Progenitor cell of endocrine pancreas (in vitro differentiated cells): ENCODE measurements around the gene ZFX. TPM values are rescaled to one million over a fixed set of nuclear protein-coding genes. Genes with fewer than 3 reads are reported as not detected.

Source experiments
- DNase-seq: peaks from one replicate; pipeline ENCODE4 v3.0.0; 2021; ENCODE audit warnings: low spot score; ENCODE audit not compliant: unreplicated experiment
- H3K27ac Mint-ChIP-seq: 2 replicates; pipeline ENCODE4 v1.8.0; 2021; ENCODE audit warnings: mild to moderate bottlenecking, moderate library complexity, mixed read lengths
- H3K27me3 Mint-ChIP-seq: 2 replicates; pipeline ENCODE4 v1.8.0; 2021; ENCODE audit warnings: mixed read lengths
- H3K36me3 Mint-ChIP-seq: 2 replicates; pipeline ENCODE4 v1.8.0; 2022; ENCODE audit warnings: mixed read lengths; ENCODE audit not compliant: insufficient read depth
- H3K4me1 Mint-ChIP-seq: 2 replicates; pipeline ENCODE4 v1.8.0; 2021; ENCODE audit warnings: low read depth, mixed read lengths
- H3K4me3 Mint-ChIP-seq: 2 replicates; pipeline ENCODE4 v1.8.0; 2021; ENCODE audit warnings: low read depth, mild to moderate bottlenecking, moderate library complexity, mixed read lengths
- H3K9me3 Mint-ChIP-seq: 2 replicates; pipeline ENCODE4 v1.8.0; 2021; ENCODE audit warnings: low read depth, mixed read lengths
- CTCF ChIP-seq: fragments of 200-600 bp; sonication (generic); IDR thresholded peaks from one replicate; pipeline ENCODE4 v1.5.0; 2021; ENCODE audit warnings: antibody characterized with exemption, mild to moderate bottlenecking; ENCODE audit not compliant: unreplicated experiment
- total RNA-seq: library from RNA; stranded (reverse); gene quantifications from 2 replicates; pipeline ENCODE4 v1.2.1, GENCODE V29; 2021

ZFX gene
- total RNA-seq, 1 donor from 2014 or later, result 113 TPM

- Mint-ChIP-seq H3K36me3 (peaks cover 4% of the 10 kb centered on the region), H3K4me3 (no peak overlapping the region), H3K27ac (no peak overlapping the region), H3K9me3 (peaks cover 14% of the 10 kb centered on the region), H3K4me1 (no peaks in the 10 kb centered on the region), H3K27me3 (no peaks in the 10 kb centered on the region)
- DNase-seq, result no peak
- TF ChIP-seq CTCF, result no peak
Observed at GRCh38 chrX:24228596-24228995, 79.1 kb downstream of the ZFX start.

GRCh38 chrX:24229400-24229879, 79.9 kb downstream of the ZFX start:
- Mint-ChIP-seq H3K27ac (no peak overlapping the region), H3K4me1 (no peaks in the 10 kb centered on the region), H3K9me3 (peaks cover 14% of the 10 kb centered on the region), H3K36me3 (peaks cover 4% of the 10 kb centered on the region), H3K4me3 (no peak overlapping the region), H3K27me3 (no peaks in the 10 kb centered on the region)
- TF ChIP-seq CTCF, result no peak
- DNase-seq, result no peak

- H3K27me3 Mint-ChIP-seq, result no peaks in the 10 kb centered on the region
- DNase-seq, result no peak
- H3K36me3 Mint-ChIP-seq, result peaks cover 4% of the 10 kb centered on the region
- TF ChIP-seq CTCF, result no peak
- H3K9me3 Mint-ChIP-seq, result peaks cover 14% of the 10 kb centered on the region
- no peaks in the 10 kb centered on the region for H3K4me1 Mint-ChIP-seq
- H3K4me3 Mint-ChIP-seq, result no peak overlapping the region
- H3K27ac Mint-ChIP-seq, result no peak overlapping the region
Observed at GRCh38 chrX:24229976-24230375, 80.4 kb downstream of the ZFX start.

GRCh38 chrX:24231131-24231540, 81.6 kb downstream of the ZFX start:
- Mint-ChIP-seq H3K9me3 (peaks cover 9% of the 10 kb centered on the region), H3K27ac (no peak overlapping the region), H3K27me3 (no peaks in the 10 kb centered on the region), H3K36me3 (no peaks in the 10 kb centered on the region), H3K4me1 (no peaks in the 10 kb centered on the region), H3K4me3 (no peak overlapping the region)
- no peak for TF ChIP-seq CTCF
- DNase-seq, result no peak

- Mint-ChIP-seq H3K36me3 (no peaks in the 10 kb centered on the region), H3K4me1 (no peaks in the 10 kb centered on the region), H3K27me3 (no peaks in the 10 kb centered on the region), H3K9me3 (peaks cover 6% of the 10 kb centered on the region), H3K27ac (no peak overlapping the region), H3K4me3 (no peak overlapping the region)
- TF ChIP-seq CTCF, result no peak
- DNase-seq, result no peak
Observed at GRCh38 chrX:24231641-24232179, 82.2 kb downstream of the ZFX start.
